ENCODE measurements around the gene BRPF3. TPM values are rescaled to one million over a fixed set of nuclear protein-coding genes. Genes with fewer than 3 reads are reported as not detected.

BRPF3 gene
- total and polyA plus RNA-seq, 7 donors, result 15.3 to 47.2 (median 21.0) TPM

DNA sequence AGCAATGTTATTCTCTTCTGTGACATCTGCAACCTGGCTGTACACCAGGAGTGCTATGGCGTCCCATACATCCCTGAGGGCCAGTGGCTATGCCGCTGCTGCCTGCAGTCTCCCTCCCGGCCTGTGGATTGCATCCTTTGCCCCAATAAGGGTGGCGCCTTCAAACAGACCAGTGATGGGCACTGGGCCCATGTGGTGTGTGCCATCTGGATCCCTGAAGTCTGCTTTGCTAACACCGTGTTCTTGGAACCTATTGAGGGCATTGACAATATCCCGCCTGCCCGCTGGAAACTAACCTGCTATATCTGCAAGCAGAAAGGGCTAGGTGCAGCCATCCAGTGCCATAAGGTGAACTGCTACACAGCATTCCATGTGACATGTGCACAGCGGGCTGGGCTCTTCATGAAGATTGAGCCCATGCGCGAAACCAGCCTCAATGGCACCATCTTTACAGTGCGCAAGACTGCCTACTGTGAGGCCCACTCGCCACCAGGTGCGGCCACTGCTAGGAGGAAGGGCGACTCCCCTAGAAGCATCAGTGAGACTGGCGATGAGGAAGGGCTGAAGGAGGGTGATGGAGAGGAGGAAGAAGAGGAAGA, 4.6 kb downstream of the BRPF3 start:
- H3K9me3 ChIP-seq, result no peaks in the 10 kb centered on the region
- DNase-seq (no peak), ATAC-seq (no peak)
- TF ChIP-seq, protein P1, sequence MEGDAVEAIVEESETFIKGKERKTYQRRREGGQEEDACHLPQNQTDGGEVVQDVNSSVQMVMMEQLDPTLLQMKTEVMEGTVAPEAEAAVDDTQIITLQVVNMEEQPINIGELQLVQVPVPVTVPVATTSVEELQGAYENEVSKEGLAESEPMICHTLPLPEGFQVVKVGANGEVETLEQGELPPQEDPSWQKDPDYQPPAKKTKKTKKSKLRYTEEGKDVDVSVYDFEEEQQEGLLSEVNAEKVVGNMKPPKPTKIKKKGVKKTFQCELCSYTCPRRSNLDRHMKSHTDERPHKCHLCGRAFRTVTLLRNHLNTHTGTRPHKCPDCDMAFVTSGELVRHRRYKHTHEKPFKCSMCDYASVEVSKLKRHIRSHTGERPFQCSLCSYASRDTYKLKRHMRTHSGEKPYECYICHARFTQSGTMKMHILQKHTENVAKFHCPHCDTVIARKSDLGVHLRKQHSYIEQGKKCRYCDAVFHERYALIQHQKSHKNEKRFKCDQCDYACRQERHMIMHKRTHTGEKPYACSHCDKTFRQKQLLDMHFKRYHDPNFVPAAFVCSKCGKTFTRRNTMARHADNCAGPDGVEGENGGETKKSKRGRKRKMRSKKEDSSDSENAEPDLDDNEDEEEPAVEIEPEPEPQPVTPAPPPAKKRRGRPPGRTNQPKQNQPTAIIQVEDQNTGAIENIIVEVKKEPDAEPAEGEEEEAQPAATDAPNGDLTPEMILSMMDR (IDR thresholded peaks at IDR 0.05), result no peak
- peaks cover 9% of the 10 kb centered on the region for H3K4me1 ChIP-seq
- 92 to 95% (median 93%) methylated on average over 15 of the region's 15 CpGs for WGBS, 3 donors
- peaks cover 9 to 69% of the 10 kb centered on the region in 2 donors for H3K36me3 ChIP-seq (ENCODE audit: insufficient read depth in 1 of 2, low read depth in 1 of 2)
- no peaks in the 10 kb centered on the region for H3K27me3 ChIP-seq (ENCODE audit: insufficient read depth in 3 of 3, low read length in 2 of 3)
- intact Hi-C loops (cut with DNase I), result no loop called here
- H3K27ac ChIP-seq, result no peak overlapping the region
- no peak overlapping the region for H3K4me3 ChIP-seq

DNA sequence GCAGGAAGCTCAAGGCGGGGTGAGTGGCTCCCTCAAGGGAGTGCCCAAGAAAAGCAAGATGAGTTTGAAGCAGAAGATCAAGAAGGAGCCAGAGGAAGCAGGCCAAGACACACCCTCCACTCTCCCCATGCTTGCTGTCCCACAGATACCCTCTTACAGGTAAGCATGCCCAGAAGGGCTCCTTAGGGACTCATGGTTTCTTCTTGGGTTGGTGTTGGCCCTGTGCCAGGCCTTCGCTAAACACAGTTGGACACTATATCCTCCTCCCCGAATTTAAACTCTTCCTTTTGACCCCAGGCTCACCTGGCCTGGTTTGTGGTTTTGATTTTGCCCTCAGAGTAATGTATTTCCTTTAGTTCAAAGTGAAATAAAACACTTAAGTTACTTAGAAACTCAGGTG, 5.1 kb downstream of the BRPF3 start:
- peaks cover 9% of the 10 kb centered on the region for H3K4me1 ChIP-seq
- ATAC-seq (no peak), DNase-seq (no peak)
- TF ChIP-seq, protein P1 (IDR thresholded peaks at IDR 0.05), result no peak
- 56 to 66% (median 64%) methylated on average over 3 of the region's 3 CpGs for WGBS, 3 donors
- intact Hi-C loops (cut with DNase I), result no loop called here
- peaks cover 9 to 75% of the 10 kb centered on the region in 2 donors for H3K36me3 ChIP-seq (ENCODE audit: insufficient read depth in 1 of 2, low read depth in 1 of 2)
- no peaks in the 10 kb centered on the region for H3K9me3 ChIP-seq
- no peak overlapping the region for H3K4me3 ChIP-seq
- H3K27me3 ChIP-seq (ENCODE audit: insufficient read depth in 3 of 3, low read length in 2 of 3), result no peaks in the 10 kb centered on the region
- no peak overlapping the region for H3K27ac ChIP-seq

DNA sequence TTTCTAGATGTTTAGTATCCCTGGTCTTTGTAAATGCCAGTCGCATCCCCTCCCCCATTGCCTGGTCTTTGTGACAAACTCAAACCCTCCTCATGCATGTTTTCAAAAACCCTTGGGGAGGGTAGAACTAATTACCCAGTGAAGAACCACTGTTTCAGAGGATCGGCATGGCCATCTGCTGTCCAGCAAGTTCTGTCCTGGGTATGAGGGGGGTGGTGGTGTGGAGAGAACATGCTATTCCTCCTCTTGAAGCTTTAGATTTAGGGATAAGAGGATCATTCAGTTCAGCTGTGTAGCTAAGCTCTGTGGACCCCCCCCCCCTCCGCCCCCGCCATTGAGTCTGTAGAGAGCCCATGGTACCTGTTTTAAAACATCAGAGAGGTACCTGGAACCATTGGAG, 5.6 kb downstream of the BRPF3 start:
- intact Hi-C loops (cut with DNase I), result no loop called here
- no peak for DNase-seq
- no peaks in the 10 kb centered on the region for H3K9me3 ChIP-seq
- H3K36me3 ChIP-seq (ENCODE audit: insufficient read depth in 1 of 2, low read depth in 1 of 2), result peaks cover 9 to 79% of the 10 kb centered on the region in 2 donors
- peaks cover 9% of the 10 kb centered on the region for H3K4me1 ChIP-seq
- no peak for ATAC-seq
- no peaks in the 10 kb centered on the region for H3K27me3 ChIP-seq (ENCODE audit: insufficient read depth in 3 of 3, low read length in 2 of 3)
- H3K4me3 ChIP-seq, result no peak overlapping the region
- H3K27ac ChIP-seq, result no peak overlapping the region
- TF ChIP-seq, protein P1 (IDR thresholded peaks at IDR 0.05), result no peak
- 86 to 93% (median 90%) methylated on average over 4 of the region's 4 CpGs for WGBS, 3 donors

DNA sequence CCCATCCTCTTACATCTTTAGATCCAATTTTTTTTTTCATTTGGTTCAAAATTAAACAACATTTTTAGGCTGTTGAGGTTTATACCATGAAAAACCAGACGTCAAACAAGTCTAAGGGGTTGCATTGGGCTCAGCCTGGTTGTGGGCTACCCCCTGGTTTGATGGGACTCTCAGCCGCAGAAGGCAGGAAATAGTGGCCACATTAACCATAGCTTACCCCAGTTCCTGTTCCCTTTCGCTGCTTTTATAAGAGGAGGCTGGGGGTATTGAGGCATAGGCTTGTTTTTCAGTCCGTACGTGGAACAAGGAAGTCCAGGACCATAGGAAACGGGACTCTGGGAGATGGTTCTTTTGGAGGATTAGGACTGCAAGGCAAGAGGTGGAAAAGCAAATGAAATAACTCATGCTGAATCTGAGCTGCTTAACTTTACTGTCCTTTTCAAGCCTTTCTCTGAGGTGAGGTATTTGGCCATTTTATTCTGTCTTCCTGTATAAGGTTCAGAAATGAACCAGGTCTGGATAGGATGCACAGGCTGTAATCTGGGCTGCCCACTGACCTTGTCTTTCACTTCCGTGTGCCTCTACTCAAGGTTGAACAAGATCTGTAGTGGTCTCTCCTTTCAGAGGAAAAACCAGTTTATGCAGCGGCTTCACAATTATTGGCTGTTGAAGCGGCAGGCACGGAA, 7.7 kb downstream of the BRPF3 start:
- DNase-seq, result no peak
- ATAC-seq, result no peak
- Histone ChIP-seq H3K27me3 (ENCODE audit: insufficient read depth in 3 of 3, low read length in 2 of 3) (no peaks in the 10 kb centered on the region), H3K36me3 (ENCODE audit: insufficient read depth in 1 of 2, low read depth in 1 of 2) (peaks cover 14 to 96% of the 10 kb centered on the region in 2 donors), H3K9me3 (no peaks in the 10 kb centered on the region), H3K27ac (no peak overlapping the region), H3K4me1 (no peaks in the 10 kb centered on the region), H3K4me3 (no peak overlapping the region)
- intact Hi-C loops (cut with DNase I), result no loop called here
- WGBS, 3 donors, result 88 to 91% (median 88%) methylated on average over 10 of the region's 10 CpGs
- TF ChIP-seq, protein P1 (IDR thresholded peaks at IDR 0.05), result no peak
